ENCODE data around the gene DYRK4.

Gene DYRK4

DNA sequence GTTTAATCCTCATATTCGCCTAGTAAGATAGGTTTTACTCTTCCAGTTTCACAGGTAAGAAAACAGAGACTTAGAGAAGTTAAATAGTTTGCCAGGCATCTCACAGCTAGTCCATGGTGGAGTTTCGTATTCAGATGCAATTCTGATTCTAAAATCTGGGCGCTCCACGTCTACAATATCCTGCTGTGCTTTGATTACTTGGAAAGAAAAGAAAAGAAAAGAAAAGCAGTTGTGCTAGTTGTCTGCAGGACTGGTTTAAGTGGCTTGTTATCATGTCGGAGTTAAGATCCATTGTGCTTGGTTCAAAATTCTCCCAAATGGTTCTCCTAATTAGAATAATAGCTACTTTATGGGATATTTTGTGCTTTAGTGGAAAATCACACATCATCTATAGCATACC lies 68.3 kb downstream of the DYRK4 start:
- no peak overlapping the region for H3K4me2 ChIP-seq
- no peaks in the 10 kb centered on the region for H3K4me1 ChIP-seq (ENCODE audit: low read depth, poor library complexity, severe bottlenecking)
- TF ChIP-seq, protein P1, sequence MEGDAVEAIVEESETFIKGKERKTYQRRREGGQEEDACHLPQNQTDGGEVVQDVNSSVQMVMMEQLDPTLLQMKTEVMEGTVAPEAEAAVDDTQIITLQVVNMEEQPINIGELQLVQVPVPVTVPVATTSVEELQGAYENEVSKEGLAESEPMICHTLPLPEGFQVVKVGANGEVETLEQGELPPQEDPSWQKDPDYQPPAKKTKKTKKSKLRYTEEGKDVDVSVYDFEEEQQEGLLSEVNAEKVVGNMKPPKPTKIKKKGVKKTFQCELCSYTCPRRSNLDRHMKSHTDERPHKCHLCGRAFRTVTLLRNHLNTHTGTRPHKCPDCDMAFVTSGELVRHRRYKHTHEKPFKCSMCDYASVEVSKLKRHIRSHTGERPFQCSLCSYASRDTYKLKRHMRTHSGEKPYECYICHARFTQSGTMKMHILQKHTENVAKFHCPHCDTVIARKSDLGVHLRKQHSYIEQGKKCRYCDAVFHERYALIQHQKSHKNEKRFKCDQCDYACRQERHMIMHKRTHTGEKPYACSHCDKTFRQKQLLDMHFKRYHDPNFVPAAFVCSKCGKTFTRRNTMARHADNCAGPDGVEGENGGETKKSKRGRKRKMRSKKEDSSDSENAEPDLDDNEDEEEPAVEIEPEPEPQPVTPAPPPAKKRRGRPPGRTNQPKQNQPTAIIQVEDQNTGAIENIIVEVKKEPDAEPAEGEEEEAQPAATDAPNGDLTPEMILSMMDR (conservative IDR thresholded peaks at IDR 0.05; ENCODE audit: low read depth, low read length), result no peak
- H3K27ac ChIP-seq, result no peak overlapping the region
- H4K20me1 ChIP-seq (ENCODE audit: insufficient read depth), result no peaks in the 10 kb centered on the region
- no peaks in the 10 kb centered on the region for H3K27me3 ChIP-seq (ENCODE audit: insufficient read depth, low read depth)
- no peak overlapping the region for H3K4me3 ChIP-seq (IDR thresholded peaks at IDR 0.05; ENCODE audit: insufficient read depth, low read depth, low read length)
- no peak overlapping the region for H2AFZ ChIP-seq (ENCODE audit: low read depth)
- no peaks in the 10 kb centered on the region for H3K36me3 ChIP-seq (ENCODE audit: insufficient read depth)
- no peak overlapping the region for H3K9ac ChIP-seq
- H3K79me2 ChIP-seq (ENCODE audit: insufficient read depth, low read depth), result no peaks in the 10 kb centered on the region

DNA sequence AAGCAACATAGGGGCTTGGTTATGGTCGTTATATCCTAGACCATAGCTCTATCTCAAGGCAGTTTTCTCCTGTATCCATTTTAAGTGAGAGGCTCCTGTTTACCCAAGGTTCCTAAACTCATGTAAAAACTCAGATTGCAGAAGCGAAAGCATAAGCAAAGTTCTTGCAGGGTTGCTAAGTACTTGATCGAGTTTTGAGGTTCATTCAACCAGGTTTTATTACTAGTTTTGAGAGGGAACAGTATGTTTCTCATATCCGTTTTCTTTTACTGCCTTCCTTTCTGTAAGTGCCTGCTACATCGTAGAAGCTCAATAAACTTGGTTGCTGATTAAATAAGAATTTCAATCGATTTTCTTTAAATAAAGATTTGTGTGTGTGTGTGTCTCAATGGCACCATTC lies 81.7 kb downstream of the DYRK4 start:
- Histone ChIP-seq H3K27ac (no peak overlapping the region), H4K20me1 (ENCODE audit: insufficient read depth) (no peaks in the 10 kb centered on the region), H2AFZ (ENCODE audit: low read depth) (no peak overlapping the region), H3K4me3 (IDR thresholded peaks at IDR 0.05; ENCODE audit: insufficient read depth, low read depth, low read length) (no peak overlapping the region), H3K79me2 (ENCODE audit: insufficient read depth, low read depth) (no peaks in the 10 kb centered on the region), H3K4me2 (no peak overlapping the region), H3K36me3 (ENCODE audit: insufficient read depth) (no peaks in the 10 kb centered on the region), H3K4me1 (ENCODE audit: low read depth, poor library complexity, severe bottlenecking) (peaks cover 7% of the 10 kb centered on the region), H3K27me3 (ENCODE audit: insufficient read depth, low read depth) (no peaks in the 10 kb centered on the region), H3K9ac (no peak overlapping the region)
- TF ChIP-seq, protein P1 (conservative IDR thresholded peaks at IDR 0.05; ENCODE audit: low read depth, low read length), result no peak

DNA sequence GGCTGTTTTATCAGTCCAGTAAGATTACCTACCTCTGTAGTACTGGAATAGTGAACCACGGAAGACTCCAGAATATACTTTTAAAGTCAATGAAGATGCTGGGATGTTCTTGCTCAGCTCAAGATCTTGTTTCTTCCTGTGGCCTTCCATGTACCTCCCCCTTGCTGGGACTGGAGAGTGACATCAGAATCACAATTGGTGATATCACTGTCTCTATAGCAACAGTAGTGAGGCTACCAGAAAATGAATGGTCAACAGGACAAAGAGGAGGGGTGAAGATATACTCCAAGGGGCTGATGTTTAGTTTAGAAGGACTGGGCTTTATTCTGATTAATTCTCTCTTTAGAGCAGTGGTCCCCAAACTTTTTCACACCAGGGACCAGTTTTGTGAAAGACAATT lies 83.0 kb downstream of the DYRK4 start:
- no peaks in the 10 kb centered on the region for H3K36me3 ChIP-seq (ENCODE audit: insufficient read depth)
- H3K27ac ChIP-seq, result no peak overlapping the region
- peaks cover 12% of the 10 kb centered on the region for H3K79me2 ChIP-seq (ENCODE audit: insufficient read depth, low read depth)
- TF ChIP-seq, protein P1 (conservative IDR thresholded peaks at IDR 0.05; ENCODE audit: low read depth, low read length), result no peak
- H3K4me1 ChIP-seq (ENCODE audit: low read depth, poor library complexity, severe bottlenecking), result peaks cover 11% of the 10 kb centered on the region
- no peak overlapping the region for H3K4me3 ChIP-seq (IDR thresholded peaks at IDR 0.05; ENCODE audit: insufficient read depth, low read depth, low read length)
- H3K27me3 ChIP-seq (ENCODE audit: insufficient read depth, low read depth), result no peaks in the 10 kb centered on the region
- H4K20me1 ChIP-seq (ENCODE audit: insufficient read depth), result no peaks in the 10 kb centered on the region
- H3K9ac ChIP-seq, result no peak overlapping the region
- no peak overlapping the region for H3K4me2 ChIP-seq
- H2AFZ ChIP-seq (ENCODE audit: low read depth), result no peak overlapping the region

DNA sequence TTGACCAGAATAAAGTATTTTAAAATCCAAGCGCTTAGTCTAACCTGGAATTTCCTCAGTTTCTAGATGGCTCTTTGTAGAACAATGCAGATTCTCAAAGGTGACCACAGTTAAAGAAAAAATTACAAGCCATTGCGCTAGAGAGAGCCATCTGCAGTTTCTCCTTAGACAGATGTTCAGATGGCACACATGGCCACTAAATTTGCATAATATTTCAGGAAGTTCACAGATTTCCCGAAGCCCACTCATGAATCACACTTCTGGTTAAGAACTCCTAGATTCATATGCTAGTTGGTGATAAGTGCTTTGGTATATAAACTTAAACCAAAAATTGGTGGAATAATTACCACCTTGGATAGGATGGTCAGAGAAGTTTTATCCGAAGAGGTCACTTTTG lies 86.1 kb downstream of the DYRK4 start:
- Histone ChIP-seq H3K27ac (peak overlapping the region; percentile 76), H3K79me2 (ENCODE audit: insufficient read depth, low read depth) (peaks cover 35% of the 10 kb centered on the region), H2AFZ (ENCODE audit: low read depth) (peak overlapping the region; percentile 89)

More for the DNA sequence above, 86.1 kb downstream of the DYRK4 start:
- Histone ChIP-seq H3K4me3 (IDR thresholded peaks at IDR 0.05; ENCODE audit: insufficient read depth, low read depth, low read length) (no peak overlapping the region), H4K20me1 (ENCODE audit: insufficient read depth) (no peaks in the 10 kb centered on the region), H3K27me3 (ENCODE audit: insufficient read depth, low read depth) (no peaks in the 10 kb centered on the region), H3K4me2 (peak overlapping the region; percentile 84), H3K4me1 (ENCODE audit: low read depth, poor library complexity, severe bottlenecking) (peaks cover 29% of the 10 kb centered on the region), H3K36me3 (ENCODE audit: insufficient read depth) (no peaks in the 10 kb centered on the region), H3K9ac (peak overlapping the region; percentile 91)
- TF ChIP-seq, protein P1 (conservative IDR thresholded peaks at IDR 0.05; ENCODE audit: low read depth, low read length), result no peak
